Stimulated activated CD4-positive, alpha-beta T cell treated with anti-CD3 and anti-CD28 coated beads, Interleukin-12 subunit alpha, Interleukin-12 subunit beta, amount 100 ng/mL, for 24 hours (primary cell): ENCODE measurements around the gene GPRIN2.
"Not testable (repeated sequence)": the region's sequence is repeated elsewhere in the genome, so short reads cannot be mapped to it uniquely, and the experiment has no call there.

Experiments
- DNase-seq, 2 experiments: peaks; one replicate each; pipeline ENCODE4 v3.0.0-alpha.2; 2020; ENCODE audit warnings: low read depth in 2 of 2

Gene GPRIN2

GRCh38 chr10:46556515-46557318 lies at the start of gene GPRIN2:
Gene GPRIN2 (minus strand): TSS chr10:46556658. CDS start chr10:46550736, 5,922 bp downstream.
- no peak for DNase-seq

DNA sequence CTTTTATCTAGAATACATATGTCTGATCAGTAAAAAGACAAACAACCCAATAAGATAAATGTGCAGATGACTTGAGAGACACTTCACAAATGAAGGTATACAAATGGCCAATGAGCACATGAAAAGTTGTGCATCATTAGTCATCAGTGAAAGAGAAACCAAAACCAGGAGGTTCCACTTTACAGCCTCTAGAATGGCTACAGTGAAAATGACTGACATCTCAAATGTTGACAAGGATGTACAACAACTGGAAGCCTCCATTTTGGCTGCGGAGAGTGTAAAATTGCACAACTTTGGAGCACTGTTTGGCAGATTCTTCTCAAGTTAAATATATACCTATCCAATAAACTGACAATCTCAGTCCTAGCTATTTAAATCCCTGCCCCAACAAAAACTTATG lies 44.1 kb upstream of the GPRIN2 start:
- DNase-seq: not testable (repeated sequence)

DNA sequence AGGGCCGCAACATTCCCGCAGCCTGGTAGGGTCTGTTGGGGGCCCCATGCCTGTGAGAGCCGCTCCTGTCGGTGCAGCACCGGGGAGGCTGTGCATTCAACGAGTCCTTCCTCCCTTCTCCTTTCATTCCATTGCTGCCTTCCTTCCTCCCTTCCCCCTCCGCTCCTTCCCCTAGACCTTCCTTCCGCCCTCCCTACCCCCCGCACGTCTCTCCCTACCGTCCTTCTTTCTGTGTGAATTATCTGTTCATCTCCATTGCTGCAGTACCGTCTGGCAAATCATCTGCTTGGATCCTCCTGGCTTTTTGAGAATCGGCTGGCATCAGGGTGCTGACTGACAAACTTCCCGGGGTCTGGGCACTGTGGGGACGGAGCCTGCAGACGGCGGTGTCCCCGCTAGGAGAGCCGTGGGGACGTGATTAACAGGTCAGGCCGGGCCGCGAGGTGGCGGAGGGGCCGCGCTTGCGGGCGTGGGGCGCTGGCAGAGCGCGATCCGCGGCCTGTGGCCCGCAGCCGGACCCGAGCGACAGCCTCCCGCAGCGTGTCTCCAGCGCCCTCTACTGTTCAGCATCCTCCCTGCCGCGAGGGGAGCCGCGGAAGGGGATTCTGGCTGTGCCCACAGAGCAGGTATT lies 41.3 kb upstream of the GPRIN2 start:
- DNase-seq: not testable (repeated sequence)

GRCh38 chr10:46596570-46596969 lies 40.1 kb upstream of the GPRIN2 start:
- DNase-seq: not testable (repeated sequence)

DNA sequence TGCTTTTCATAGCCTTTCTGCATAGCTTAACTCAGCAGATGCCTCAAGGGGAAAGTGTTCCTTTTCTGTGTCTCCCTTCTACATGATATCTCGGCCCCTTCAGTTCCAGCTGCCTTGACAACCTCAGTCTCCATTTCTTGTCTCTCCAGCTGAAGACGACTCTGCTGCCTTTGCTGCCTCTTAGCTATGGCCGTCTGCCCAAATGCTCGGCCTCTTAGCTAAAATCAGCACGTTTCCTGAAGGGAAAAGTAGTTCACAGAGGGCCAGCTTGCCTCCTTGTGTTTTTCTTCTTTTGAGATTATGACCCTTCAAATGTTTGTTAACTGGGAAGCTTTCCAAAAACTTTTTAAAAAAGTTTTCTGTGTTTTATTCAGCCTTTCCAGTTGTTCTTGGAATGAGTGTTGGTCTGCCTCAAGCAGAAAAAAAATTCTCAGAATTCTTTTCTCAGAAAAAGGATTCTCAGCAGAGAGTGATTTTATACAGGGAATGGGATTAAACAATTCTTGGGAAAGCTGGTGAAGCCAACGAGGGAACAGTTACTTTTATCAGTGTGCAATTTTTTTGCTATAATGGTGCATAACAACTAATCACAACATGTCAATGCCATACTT lies 38.1 kb upstream of the GPRIN2 start:
- not testable (repeated sequence) for DNase-seq

DNA sequence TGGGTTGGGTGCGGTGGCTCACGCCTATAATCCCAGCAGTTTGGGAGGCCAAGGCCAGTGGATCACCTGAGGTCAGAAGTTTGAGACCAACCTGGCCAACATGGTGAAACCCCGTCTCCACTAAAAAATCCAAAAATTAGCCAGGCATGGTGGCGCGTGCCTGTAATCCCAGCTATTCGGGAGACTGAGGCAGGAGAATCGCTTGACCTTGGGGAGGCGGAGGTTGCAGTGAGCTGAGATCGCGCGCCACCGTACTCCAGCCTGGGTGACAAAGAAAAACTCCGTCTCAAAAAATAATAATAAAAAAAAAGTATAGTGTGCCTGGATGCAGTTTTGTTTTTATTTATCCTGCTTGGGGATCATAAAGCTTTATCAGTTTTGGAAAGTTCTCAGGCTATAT lies 36.8 kb upstream of the GPRIN2 start:
- DNase-seq: not testable (repeated sequence)

- not testable (repeated sequence) for DNase-seq
These were observed 34.6 kb upstream of the GPRIN2 start for GRCh38 chr10:46591053-46591452.

GRCh38 chr10:46589589-46589988 lies 33.1 kb upstream of the GPRIN2 start:
- DNase-seq: not testable (repeated sequence)

DNA sequence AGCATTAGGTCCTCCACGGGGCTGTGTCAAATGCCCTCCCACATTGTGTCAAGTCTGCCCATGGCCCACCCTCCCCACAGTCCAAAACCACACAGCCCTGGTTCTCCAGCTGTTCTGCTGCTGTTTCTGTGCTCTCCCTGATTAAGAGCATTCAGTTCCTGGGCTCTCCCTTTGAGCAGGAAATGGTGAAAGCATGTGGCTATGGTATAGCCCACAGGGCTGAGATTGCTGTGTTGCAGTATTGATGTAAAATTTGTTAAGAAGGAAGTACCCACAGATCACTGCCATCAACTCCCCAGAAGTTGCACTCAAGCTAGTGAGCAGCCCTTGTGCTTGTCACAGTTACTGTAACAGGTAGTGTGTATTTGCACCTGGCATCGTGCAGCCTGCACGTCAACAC lies 31.8 kb upstream of the GPRIN2 start:
- DNase-seq: not testable (repeated sequence)

- DNase-seq: not testable (repeated sequence)
These were observed 31.1 kb upstream of the GPRIN2 start for GRCh38 chr10:46587546-46587945.

- DNase-seq: not testable (repeated sequence)
These were observed 28.8 kb upstream of the GPRIN2 start for GRCh38 chr10:46585246-46585645.

- not testable (repeated sequence) for DNase-seq
These were observed 27.7 kb upstream of the GPRIN2 start for GRCh38 chr10:46584196-46584595.

- not testable (repeated sequence) for DNase-seq
These were observed 26.1 kb upstream of the GPRIN2 start for GRCh38 chr10:46582568-46582967.

DNA sequence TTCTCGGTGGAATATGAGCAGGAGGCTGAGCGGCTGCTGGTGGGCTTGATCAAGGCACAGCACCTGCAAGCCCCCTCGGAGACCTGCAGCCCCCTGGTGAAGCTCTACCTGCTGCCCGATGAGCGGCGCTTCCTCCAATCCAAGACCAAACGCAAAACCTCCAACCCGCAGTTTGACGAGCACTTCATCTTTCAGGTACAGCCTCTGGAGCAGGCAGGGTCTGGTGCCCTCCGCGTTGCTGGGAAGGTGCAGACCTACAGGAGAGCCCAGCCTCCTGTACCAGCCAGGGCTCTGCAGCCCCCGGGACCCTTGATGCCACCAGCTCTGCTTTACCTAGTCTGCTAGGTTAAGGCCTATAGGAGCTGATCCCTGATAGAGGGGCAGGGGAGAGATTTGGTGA lies 25.5 kb upstream of the GPRIN2 start:
- not testable (repeated sequence) for DNase-seq

DNA sequence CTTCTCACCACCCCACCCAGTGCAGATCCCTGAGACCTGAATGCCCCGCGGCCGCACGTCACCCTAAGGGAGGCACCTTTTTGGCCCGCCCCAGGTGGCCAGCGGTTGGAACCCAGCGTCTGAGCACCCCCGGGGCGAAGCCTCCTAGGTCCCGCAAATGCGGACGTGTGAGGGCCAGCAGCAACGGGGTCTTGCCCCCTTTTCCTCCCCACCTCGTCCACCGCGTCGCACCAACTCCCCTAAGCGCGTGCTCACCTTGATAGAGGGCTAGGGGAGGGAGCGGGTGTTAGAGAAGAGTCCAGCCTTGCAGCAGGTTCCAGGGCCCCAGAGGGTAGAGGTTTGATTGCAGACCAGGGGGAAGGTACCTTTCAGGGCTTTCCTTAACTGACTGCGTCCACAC lies 22.9 kb upstream of the GPRIN2 start:
- not testable (repeated sequence) for DNase-seq

DNA sequence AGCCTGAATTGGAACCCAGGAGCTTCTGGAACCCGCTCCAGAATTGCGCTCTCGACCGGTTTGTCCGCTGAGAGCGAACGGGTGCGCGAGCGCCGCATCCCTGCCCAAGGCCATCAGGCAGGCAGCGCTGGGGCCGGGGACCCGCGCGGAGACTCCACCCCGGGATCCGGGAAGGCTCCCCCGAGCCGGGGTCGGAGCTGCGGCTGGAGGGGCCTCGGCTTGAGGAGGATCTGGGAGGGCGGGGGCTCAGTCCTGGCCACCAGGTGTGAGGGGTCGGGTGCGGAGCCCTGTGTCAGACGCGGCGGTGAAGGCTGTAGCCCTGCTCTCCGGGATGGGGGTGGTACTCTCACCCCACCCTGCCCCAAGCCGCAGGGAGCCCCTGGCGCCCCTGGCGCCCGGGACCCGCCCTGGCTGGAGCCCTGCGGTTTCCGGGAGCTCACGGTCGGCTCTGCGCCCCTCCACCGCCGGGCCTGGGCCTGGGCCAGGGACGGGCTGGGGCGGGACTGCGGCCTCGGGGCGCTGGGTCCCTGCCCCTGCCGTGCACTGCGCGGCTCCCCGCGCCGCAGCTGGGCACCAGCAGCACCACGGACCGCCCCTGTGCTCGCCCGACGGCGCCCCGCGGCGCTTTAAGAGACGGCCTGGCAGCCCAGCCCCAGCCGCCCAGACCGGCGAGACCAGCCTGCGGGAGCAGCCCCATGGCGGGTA lies 22.2 kb upstream of the GPRIN2 start, which contains the start of gene SYT15:
SYT15 (plus strand) TSS at position 655 of the 705 bp plus-strand sequence; CDS start at position 696, 41 bp downstream.
- DNase-seq: not testable (repeated sequence)

- DNase-seq: not testable (repeated sequence)
These were observed 21.4 kb upstream of the GPRIN2 start for GRCh38 chr10:46577624-46578473.

- not testable (repeated sequence) for DNase-seq
These were observed 17.4 kb upstream of the GPRIN2 start for GRCh38 chr10:46573884-46574283.

DNA sequence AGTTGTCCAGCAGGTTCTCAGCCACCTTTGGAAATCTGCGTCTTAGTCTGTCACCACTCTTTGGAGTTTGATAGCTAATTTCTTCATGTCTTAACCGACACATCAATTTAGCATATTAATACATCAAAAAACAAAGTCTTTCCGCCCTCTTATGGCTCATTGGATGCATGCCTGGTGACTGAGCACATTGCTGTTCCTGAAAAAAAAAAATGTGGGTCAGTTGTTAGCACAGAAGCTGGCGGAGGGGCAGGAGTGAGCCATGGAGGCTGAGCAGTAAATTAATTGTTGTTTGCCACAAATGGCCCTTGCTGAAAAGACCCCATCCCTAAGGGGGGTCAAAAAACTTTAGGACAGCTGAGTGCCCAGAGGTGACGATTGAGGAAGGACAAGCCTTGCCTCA lies 16.9 kb upstream of the GPRIN2 start:
- not testable (repeated sequence) for DNase-seq

GRCh38 chr10:46572765-46573164 lies 16.3 kb upstream of the GPRIN2 start:
- not testable (repeated sequence) for DNase-seq

DNA sequence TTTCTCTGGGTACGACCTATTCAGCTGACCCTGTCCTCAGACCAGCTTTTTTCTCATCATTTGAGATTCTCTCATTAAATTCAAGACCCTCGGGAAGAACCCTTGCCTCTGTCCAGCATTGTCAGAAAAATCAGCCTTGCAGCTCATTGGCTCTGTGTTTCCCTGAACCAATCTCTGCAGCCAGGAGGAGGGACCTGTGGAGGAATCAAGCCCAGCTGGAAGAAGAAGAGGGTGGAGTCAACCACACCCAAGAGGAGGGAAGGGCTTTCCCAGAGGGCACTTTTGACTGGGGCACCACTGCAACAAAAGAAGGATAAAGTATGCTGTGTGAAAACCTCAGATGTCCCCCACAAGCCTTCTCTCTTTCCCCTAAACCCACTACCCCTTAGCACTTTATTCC lies 14.2 kb upstream of the GPRIN2 start:
- DNase-seq: not testable (repeated sequence)
